Measurements from ENCODE around the gene PTGFRN.

PTGFRN gene

GRCh38 chr1:116948046-116948445 is 38.3 kb downstream of the PTGFRN start:
- Histone ChIP-seq H3K27ac (ENCODE audit: low read depth, low read length) (no peak overlapping the region), H3K36me3 (ENCODE audit: control insufficient read depth in 5 of 5, insufficient read depth in 5 of 5, low read length in 5 of 5) (peaks cover 0 to 19% (median 4%) of the 10 kb centered on the region in 5 donors), H3K9me3 (ENCODE audit: control insufficient read depth in 5 of 5, low read length in 5 of 5) (no peaks in the 10 kb centered on the region), H3K27me3 (ENCODE audit: control insufficient read depth in 5 of 5, insufficient read depth in 4 of 5, low read length in 5 of 5) (peaks cover 0 to 9% (median 4%) of the 10 kb centered on the region in 5 donors), H3K4me1 (ENCODE audit: control insufficient read depth in 5 of 5, insufficient read depth in 5 of 5, low read length in 5 of 5) (peaks cover 0 to 16% (median 11%) of the 10 kb centered on the region in 5 donors), H3K4me3 (ENCODE audit: low read depth in 1 of 5, low read length in 5 of 5) (no peak overlapping the region), H3K9ac (ENCODE audit: low read length in 5 of 5) (no peak overlapping the region)

DNA sequence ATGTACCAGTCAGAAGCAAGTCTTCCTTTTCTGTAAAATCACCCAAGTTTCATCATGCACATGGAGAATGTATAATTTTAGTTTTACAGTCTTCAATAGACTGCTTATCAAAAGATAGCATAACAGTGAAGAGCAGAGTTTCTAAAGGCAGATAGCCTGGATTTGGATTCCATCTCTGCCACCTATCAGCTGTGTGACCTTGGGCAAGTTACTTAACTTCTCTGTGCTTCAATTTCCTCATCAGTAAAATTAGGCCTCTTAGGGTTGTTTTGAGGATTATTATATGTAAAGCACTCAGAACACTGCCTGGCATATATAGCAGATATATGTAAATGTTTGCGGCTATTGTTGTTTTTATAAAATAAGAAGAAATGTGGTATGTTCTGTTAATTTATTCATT is 38.9 kb downstream of the PTGFRN start:
- Histone ChIP-seq H3K27me3 (ENCODE audit: control insufficient read depth in 5 of 5, insufficient read depth in 4 of 5, low read length in 5 of 5) (peaks cover 0 to 10% (median 4%) of the 10 kb centered on the region in 5 donors), H3K9me3 (ENCODE audit: control insufficient read depth in 5 of 5, low read length in 5 of 5) (no peaks in the 10 kb centered on the region), H3K36me3 (ENCODE audit: control insufficient read depth in 5 of 5, insufficient read depth in 5 of 5, low read length in 5 of 5) (peaks cover 0 to 17% (median 4%) of the 10 kb centered on the region in 5 donors), H3K4me1 (ENCODE audit: control insufficient read depth in 5 of 5, insufficient read depth in 5 of 5, low read length in 5 of 5) (peaks cover 0 to 16% (median 11%) of the 10 kb centered on the region in 5 donors), H3K9ac (ENCODE audit: low read length in 5 of 5) (no peak overlapping the region), H3K4me3 (ENCODE audit: low read depth in 1 of 5, low read length in 5 of 5) (no peak overlapping the region), H3K27ac (ENCODE audit: low read depth, low read length) (no peak overlapping the region)

- H3K27ac ChIP-seq (ENCODE audit: low read depth, low read length) = no peak overlapping the region
- H3K9ac ChIP-seq (ENCODE audit: low read length in 5 of 5) = no peak overlapping the region
- no peak overlapping the region for H3K4me3 ChIP-seq (ENCODE audit: low read depth in 1 of 5, low read length in 5 of 5)
- H3K9me3 ChIP-seq (ENCODE audit: control insufficient read depth in 5 of 5, low read length in 5 of 5) = no peaks in the 10 kb centered on the region
- H3K4me1 ChIP-seq (ENCODE audit: control insufficient read depth in 5 of 5, insufficient read depth in 5 of 5, low read length in 5 of 5) = peaks cover 0 to 16% (median 11%) of the 10 kb centered on the region in 5 donors
- peaks cover 0 to 17% (median 4%) of the 10 kb centered on the region in 5 donors for H3K36me3 ChIP-seq (ENCODE audit: control insufficient read depth in 5 of 5, insufficient read depth in 5 of 5, low read length in 5 of 5)
- H3K27me3 ChIP-seq (ENCODE audit: control insufficient read depth in 5 of 5, insufficient read depth in 4 of 5, low read length in 5 of 5) = peaks cover 0 to 10% (median 4%) of the 10 kb centered on the region in 5 donors
Observed at GRCh38 chr1:116949213-116949985, 39.7 kb downstream of the PTGFRN start.

GRCh38 chr1:116950517-116951199 is 40.9 kb downstream of the PTGFRN start:
- Histone ChIP-seq H3K27me3 (ENCODE audit: control insufficient read depth in 5 of 5, insufficient read depth in 4 of 5, low read length in 5 of 5) (peaks cover 0 to 10% (median 4%) of the 10 kb centered on the region in 5 donors), H3K4me3 (ENCODE audit: low read depth in 1 of 5, low read length in 5 of 5) (peak overlapping the region in 2 of 5 donors; percentile 19 to 33), H3K9me3 (ENCODE audit: control insufficient read depth in 5 of 5, low read length in 5 of 5) (no peaks in the 10 kb centered on the region), H3K4me1 (ENCODE audit: control insufficient read depth in 5 of 5, insufficient read depth in 5 of 5, low read length in 5 of 5) (peaks cover 0 to 19% (median 11%) of the 10 kb centered on the region in 5 donors), H3K27ac (ENCODE audit: low read depth, low read length) (no peak overlapping the region), H3K36me3 (ENCODE audit: control insufficient read depth in 5 of 5, insufficient read depth in 5 of 5, low read length in 5 of 5) (peaks cover 0 to 7% (median 0%) of the 10 kb centered on the region in 5 donors), H3K9ac (ENCODE audit: low read length in 5 of 5) (no peak overlapping the region)

DNA sequence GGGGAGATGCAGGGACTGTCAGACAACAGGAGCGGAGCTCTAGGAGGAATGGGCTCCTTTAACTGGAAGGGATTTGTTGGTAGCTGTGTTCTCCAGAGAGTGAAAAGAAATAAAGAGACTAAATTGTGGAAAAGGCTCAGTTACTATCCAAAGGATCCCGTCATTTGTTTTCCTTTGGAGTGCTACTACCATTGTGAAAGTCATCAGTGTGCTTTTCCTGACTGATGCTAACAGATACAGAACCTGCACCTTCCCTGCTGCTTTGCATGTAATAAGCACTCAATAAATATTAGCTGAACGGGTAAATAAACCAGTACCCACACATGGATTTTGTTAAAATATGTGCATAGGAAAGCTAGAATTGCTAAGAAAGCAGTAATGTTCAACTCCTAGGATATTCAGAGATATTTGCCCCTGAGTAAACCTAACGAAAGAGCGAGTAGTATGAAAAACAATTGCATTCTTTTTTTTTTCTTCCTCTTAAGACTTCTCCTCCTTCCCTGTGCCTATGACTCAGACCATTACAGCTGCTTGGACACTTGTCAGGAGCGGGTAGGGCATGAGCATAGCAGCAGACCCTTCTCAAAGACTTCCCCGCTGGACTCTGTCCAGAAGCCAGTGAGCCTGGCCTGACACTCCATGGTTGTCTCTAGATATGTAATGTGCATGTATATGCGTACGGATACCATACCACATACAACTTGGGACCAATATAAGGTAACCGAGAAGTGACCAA is 41.7 kb downstream of the PTGFRN start:
- no peaks in the 10 kb centered on the region for H3K9me3 ChIP-seq (ENCODE audit: control insufficient read depth in 5 of 5, low read length in 5 of 5)
- peaks cover 0 to 4% (median 0%) of the 10 kb centered on the region in 5 donors for H3K36me3 ChIP-seq (ENCODE audit: control insufficient read depth in 5 of 5, insufficient read depth in 5 of 5, low read length in 5 of 5)
- peaks cover 0 to 10% (median 4%) of the 10 kb centered on the region in 5 donors for H3K27me3 ChIP-seq (ENCODE audit: control insufficient read depth in 5 of 5, insufficient read depth in 4 of 5, low read length in 5 of 5)
- peak overlapping the region in 2 of 5 donors; percentile 19 to 33 for H3K4me3 ChIP-seq (ENCODE audit: low read depth in 1 of 5, low read length in 5 of 5)
- no peak overlapping the region for H3K27ac ChIP-seq (ENCODE audit: low read depth, low read length)
- peaks cover 0 to 19% (median 11%) of the 10 kb centered on the region in 5 donors for H3K4me1 ChIP-seq (ENCODE audit: control insufficient read depth in 5 of 5, insufficient read depth in 5 of 5, low read length in 5 of 5)
- no peak overlapping the region for H3K9ac ChIP-seq (ENCODE audit: low read length in 5 of 5)

DNA sequence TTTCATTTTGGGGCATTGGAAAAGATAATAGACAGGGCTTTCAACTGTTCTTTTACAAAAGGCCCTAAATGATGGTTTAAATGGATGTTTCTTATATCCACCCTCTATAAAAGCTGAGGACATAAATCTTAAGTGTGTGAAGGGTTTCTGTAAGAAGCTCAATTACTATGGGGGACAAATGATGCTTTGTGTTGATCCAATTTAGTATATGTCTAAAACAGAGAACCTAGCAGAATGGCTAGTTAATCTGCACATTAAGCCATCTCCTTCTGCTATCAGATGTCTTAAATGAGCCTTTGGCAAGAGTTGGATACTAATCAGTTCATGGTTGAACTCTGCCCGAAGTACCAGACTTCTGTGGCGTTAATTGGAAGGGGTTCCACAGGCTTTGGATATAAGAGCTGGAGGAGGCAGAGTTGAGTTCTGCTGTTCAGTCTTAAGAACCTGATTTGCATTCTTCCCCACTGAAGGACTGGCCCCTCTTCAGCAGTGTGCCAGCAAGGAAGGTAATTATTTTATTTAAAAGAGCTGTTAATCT is 43.1 kb downstream of the PTGFRN start:
- H3K36me3 ChIP-seq (ENCODE audit: control insufficient read depth in 5 of 5, insufficient read depth in 5 of 5, low read length in 5 of 5) = peaks cover 0 to 4% (median 0%) of the 10 kb centered on the region in 5 donors
- no peak overlapping the region for H3K4me3 ChIP-seq (ENCODE audit: low read depth in 1 of 5, low read length in 5 of 5)
- H3K9ac ChIP-seq (ENCODE audit: low read length in 5 of 5) = no peak overlapping the region
- peaks cover 0 to 19% (median 11%) of the 10 kb centered on the region in 5 donors for H3K4me1 ChIP-seq (ENCODE audit: control insufficient read depth in 5 of 5, insufficient read depth in 5 of 5, low read length in 5 of 5)
- no peaks in the 10 kb centered on the region for H3K9me3 ChIP-seq (ENCODE audit: control insufficient read depth in 5 of 5, low read length in 5 of 5)
- H3K27ac ChIP-seq (ENCODE audit: low read depth, low read length) = no peak overlapping the region
- peaks cover 0 to 10% (median 4%) of the 10 kb centered on the region in 5 donors for H3K27me3 ChIP-seq (ENCODE audit: control insufficient read depth in 5 of 5, insufficient read depth in 4 of 5, low read length in 5 of 5)

GRCh38 chr1:116954440-116954839 is 44.7 kb downstream of the PTGFRN start:
- Histone ChIP-seq H3K9ac (ENCODE audit: low read length in 5 of 5) (peak overlapping the region in 1 of 5 donors; percentile 4), H3K4me1 (ENCODE audit: control insufficient read depth in 5 of 5, insufficient read depth in 5 of 5, low read length in 5 of 5) (peaks cover 0 to 19% (median 11%) of the 10 kb centered on the region in 5 donors), H3K4me3 (ENCODE audit: low read depth in 1 of 5, low read length in 5 of 5) (no peak overlapping the region), H3K27me3 (ENCODE audit: control insufficient read depth in 5 of 5, insufficient read depth in 4 of 5, low read length in 5 of 5) (peaks cover 0 to 10% (median 4%) of the 10 kb centered on the region in 5 donors), H3K27ac (ENCODE audit: low read depth, low read length) (no peak overlapping the region), H3K9me3 (ENCODE audit: control insufficient read depth in 5 of 5, low read length in 5 of 5) (no peaks in the 10 kb centered on the region), H3K36me3 (ENCODE audit: control insufficient read depth in 5 of 5, insufficient read depth in 5 of 5, low read length in 5 of 5) (no peaks in the 10 kb centered on the region)

GRCh38 chr1:116956378-116956777 is 46.7 kb downstream of the PTGFRN start:
- Histone ChIP-seq H3K9me3 (ENCODE audit: control insufficient read depth in 5 of 5, low read length in 5 of 5) (no peaks in the 10 kb centered on the region), H3K9ac (ENCODE audit: low read length in 5 of 5) (no peak overlapping the region), H3K4me1 (ENCODE audit: control insufficient read depth in 5 of 5, insufficient read depth in 5 of 5, low read length in 5 of 5) (peaks cover 0 to 7% (median under 1%) of the 10 kb centered on the region in 5 donors), H3K36me3 (ENCODE audit: control insufficient read depth in 5 of 5, insufficient read depth in 5 of 5, low read length in 5 of 5) (peaks cover 0 to 3% (median 0%) of the 10 kb centered on the region in 5 donors), H3K27ac (ENCODE audit: low read depth, low read length) (no peak overlapping the region), H3K4me3 (ENCODE audit: low read depth in 1 of 5, low read length in 5 of 5) (no peak overlapping the region), H3K27me3 (ENCODE audit: control insufficient read depth in 5 of 5, insufficient read depth in 4 of 5, low read length in 5 of 5) (peaks cover 0 to 7% (median 3%) of the 10 kb centered on the region in 5 donors)

DNA sequence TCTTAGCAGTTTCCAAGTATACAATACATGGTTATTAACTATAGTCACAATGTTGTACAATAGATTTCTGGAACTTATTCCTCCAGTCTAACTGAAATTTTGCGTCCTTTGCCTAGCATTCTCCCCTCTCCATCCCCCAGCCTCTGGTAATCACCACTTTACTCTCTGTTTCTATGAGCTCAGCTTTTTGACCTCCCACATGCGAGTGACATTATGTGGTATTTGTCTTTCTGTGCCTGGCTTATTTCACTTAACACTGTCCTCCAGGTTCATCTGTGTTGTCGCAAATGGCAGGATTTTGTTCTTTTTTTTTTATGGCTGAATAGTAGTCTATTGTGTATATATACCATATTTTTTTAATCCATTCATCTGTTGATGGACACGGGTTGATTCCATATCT is 47.9 kb downstream of the PTGFRN start:
- Histone ChIP-seq H3K4me1 (ENCODE audit: control insufficient read depth in 5 of 5, insufficient read depth in 5 of 5, low read length in 5 of 5) (peaks cover 0 to 3% (median 0%) of the 10 kb centered on the region in 5 donors), H3K27ac (ENCODE audit: low read depth, low read length) (no peak overlapping the region), H3K4me3 (ENCODE audit: low read depth in 1 of 5, low read length in 5 of 5) (no peak overlapping the region), H3K9me3 (ENCODE audit: control insufficient read depth in 5 of 5, low read length in 5 of 5) (no peaks in the 10 kb centered on the region), H3K27me3 (ENCODE audit: control insufficient read depth in 5 of 5, insufficient read depth in 4 of 5, low read length in 5 of 5) (peaks cover 0 to 4% (median 0%) of the 10 kb centered on the region in 5 donors), H3K9ac (ENCODE audit: low read length in 5 of 5) (no peak overlapping the region), H3K36me3 (ENCODE audit: control insufficient read depth in 5 of 5, insufficient read depth in 5 of 5, low read length in 5 of 5) (peaks cover 0 to 7% (median 5%) of the 10 kb centered on the region in 5 donors)

Data from subcutaneous abdominal adipose tissue (tissue), 5 donors.